ENCODE measurements around the gene NUP205. TPM values are rescaled to one million over a fixed set of nuclear protein-coding genes. Genes with fewer than 3 reads are reported as not detected.
A peak's percentile ranks its signal among the peaks of the same experiment; 100 is the strongest.

The NUP205 gene
- total RNA-seq, 2 donors from 2014 or later, result 28.3 to 30.1 TPM

- H3K4me1 ChIP-seq (ENCODE audit: control insufficient read depth in 1 of 2, low read depth in 2 of 2), result peaks cover 8 to 17% of the 10 kb centered on the region in 2 donors
- DNase-seq (ENCODE audit: low spot score) (peak; percentile 11), ATAC-seq (ENCODE audit: insufficient number of reproducible peaks, low FRiP score, low read depth) (peak; percentile 34)
Measured at GRCh38 chr7:135558337-135558767, 635 bp downstream of the NUP205 start.

GRCh38 chr7:135558881-135559280 lies 1.2 kb downstream of the NUP205 start:
- peaks cover 8 to 17% of the 10 kb centered on the region in 2 donors for H3K4me1 ChIP-seq (ENCODE audit: control insufficient read depth in 1 of 2, low read depth in 2 of 2)
- H3K27ac ChIP-seq, result peak overlapping the region; percentile 88 to 92
- ATAC-seq (ENCODE audit: insufficient number of reproducible peaks, low FRiP score, low read depth) (no peak), DNase-seq (ENCODE audit: low spot score) (no peak)
- no peak for TF ChIP-seq CTCF (IDR thresholded peaks at IDR 0.05)
- peak overlapping the region; percentile 78 for H3K4me3 ChIP-seq
- H3K36me3 ChIP-seq, result no peaks in the 10 kb centered on the region
- H3K9me3 ChIP-seq, result no peaks in the 10 kb centered on the region
- H3K27me3 ChIP-seq (replicated peaks; ENCODE audit: insufficient read depth), result no peaks in the 10 kb centered on the region

More at GRCh38 chr7:135558337-135558767, 635 bp downstream of the NUP205 start:
- Histone ChIP-seq H3K27me3 (replicated peaks; ENCODE audit: insufficient read depth) (no peaks in the 10 kb centered on the region), H3K4me3 (peak overlapping the region; percentile 78), H3K27ac (peak overlapping the region; percentile 88 to 92), H3K36me3 (no peaks in the 10 kb centered on the region), H3K9me3 (no peaks in the 10 kb centered on the region)
- TF ChIP-seq CTCF (IDR thresholded peaks at IDR 0.05), result no peak

DNA sequence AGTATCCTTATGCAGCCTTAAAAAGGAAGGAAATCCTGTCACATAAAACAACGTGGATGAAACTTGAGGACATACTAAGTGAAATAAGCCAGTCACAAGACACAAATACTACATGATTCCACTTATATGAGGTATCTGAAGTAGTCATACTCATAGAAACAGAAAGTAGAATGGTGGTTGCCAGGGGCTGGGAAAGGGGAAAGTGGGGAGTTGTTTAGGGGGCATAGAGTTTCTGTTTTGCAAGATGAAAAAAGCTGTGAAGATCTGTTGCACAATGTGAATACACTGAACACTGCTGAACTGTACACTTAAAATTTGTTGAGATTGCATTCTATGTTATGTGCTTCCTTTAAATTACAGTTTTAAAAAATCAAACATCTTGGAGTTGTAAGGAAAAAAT lies 2.9 kb downstream of the NUP205 start:
- no peaks in the 10 kb centered on the region for H3K27me3 ChIP-seq (replicated peaks; ENCODE audit: insufficient read depth)
- no peak overlapping the region for H3K4me3 ChIP-seq
- H3K4me1 ChIP-seq (ENCODE audit: control insufficient read depth in 1 of 2, low read depth in 2 of 2), result peaks cover 8 to 17% of the 10 kb centered on the region in 2 donors
- ATAC-seq (ENCODE audit: insufficient number of reproducible peaks, low FRiP score, low read depth) (no peak), DNase-seq (ENCODE audit: low spot score) (no peak)
- no peaks in the 10 kb centered on the region for H3K9me3 ChIP-seq
- no peak overlapping the region for H3K27ac ChIP-seq
- no peaks in the 10 kb centered on the region for H3K36me3 ChIP-seq
- no peak for TF ChIP-seq CTCF (IDR thresholded peaks at IDR 0.05)

DNA sequence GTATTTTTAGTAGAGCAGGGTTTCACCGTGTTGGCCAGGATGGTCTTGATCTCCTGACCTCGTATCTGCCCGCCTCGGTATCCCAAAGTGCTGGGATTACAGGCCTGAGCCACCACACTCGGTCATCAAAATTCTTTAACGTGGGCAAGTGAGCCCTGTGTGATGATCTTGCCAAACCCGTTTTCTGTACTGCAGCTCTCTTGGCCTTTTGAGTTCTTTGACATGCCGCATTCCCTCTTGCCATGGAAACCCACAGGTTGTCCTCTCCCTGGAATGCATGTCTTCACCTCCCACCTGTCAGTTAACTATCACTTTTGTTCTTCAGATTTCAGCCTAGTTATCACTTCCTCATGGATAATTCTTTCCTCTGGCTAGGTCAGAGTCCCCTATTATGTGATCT lies 5.0 kb downstream of the NUP205 start:
- no peak overlapping the region for H3K4me3 ChIP-seq
- H3K4me1 ChIP-seq (ENCODE audit: control insufficient read depth in 1 of 2, low read depth in 2 of 2), result peaks cover 8 to 17% of the 10 kb centered on the region in 2 donors
- TF ChIP-seq CTCF (IDR thresholded peaks at IDR 0.05), result no peak
- no peaks in the 10 kb centered on the region for H3K36me3 ChIP-seq
- no peaks in the 10 kb centered on the region for H3K27me3 ChIP-seq (replicated peaks; ENCODE audit: insufficient read depth)
- ATAC-seq (ENCODE audit: insufficient number of reproducible peaks, low FRiP score, low read depth) (no peak), DNase-seq (ENCODE audit: low spot score) (no peak)
- no peak overlapping the region for H3K27ac ChIP-seq
- no peaks in the 10 kb centered on the region for H3K9me3 ChIP-seq

GRCh38 chr7:135571834-135572233 lies 14.1 kb downstream of the NUP205 start:
- Histone ChIP-seq H3K4me3 (no peak overlapping the region), H3K9me3 (no peaks in the 10 kb centered on the region), H3K27ac (no peak overlapping the region), H3K27me3 (replicated peaks; ENCODE audit: insufficient read depth) (no peaks in the 10 kb centered on the region), H3K4me1 (ENCODE audit: control insufficient read depth in 1 of 2, low read depth in 2 of 2) (no peaks in the 10 kb centered on the region), H3K36me3 (peaks cover 13% of the 10 kb centered on the region)
- ATAC-seq (ENCODE audit: insufficient number of reproducible peaks, low FRiP score, low read depth) (no peak), DNase-seq (ENCODE audit: low spot score) (no peak)
- no peak for TF ChIP-seq CTCF (IDR thresholded peaks at IDR 0.05)
